ENCODE data around the gene STRN. TPM values are rescaled to one million over a fixed set of nuclear protein-coding genes. Genes with fewer than 3 reads are reported as not detected.
"Not testable (repeated sequence)": the region's sequence is repeated elsewhere in the genome, so short reads cannot be mapped to it uniquely, and the experiment has no call there.

The STRN gene
- polyA plus RNA-seq, 3 donors from 2014 or later: 9.1 to 20.6 (median 11.0) TPM

DNA sequence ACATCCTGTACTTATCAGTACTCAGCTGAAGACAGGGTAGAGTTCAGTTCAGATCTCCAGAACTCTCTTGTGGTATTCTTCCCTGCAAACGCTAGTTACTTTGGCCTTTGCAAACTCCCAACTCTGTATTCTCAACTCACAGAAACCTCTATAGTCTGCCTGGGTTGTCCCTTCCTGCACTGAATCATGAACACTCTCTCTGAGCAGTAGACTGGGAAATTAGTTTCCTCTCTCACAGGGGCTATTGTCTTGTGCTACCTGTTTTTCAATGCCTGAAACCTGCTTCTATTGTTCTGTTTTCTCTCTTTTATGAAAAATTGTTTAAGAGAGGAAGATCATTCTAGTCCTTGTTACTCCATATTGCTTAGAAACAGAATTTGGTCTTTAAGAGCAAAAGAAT, 135.2 kb downstream of the STRN start:
- no peak overlapping the region for H3K4me3 Mint-ChIP-seq

DNA sequence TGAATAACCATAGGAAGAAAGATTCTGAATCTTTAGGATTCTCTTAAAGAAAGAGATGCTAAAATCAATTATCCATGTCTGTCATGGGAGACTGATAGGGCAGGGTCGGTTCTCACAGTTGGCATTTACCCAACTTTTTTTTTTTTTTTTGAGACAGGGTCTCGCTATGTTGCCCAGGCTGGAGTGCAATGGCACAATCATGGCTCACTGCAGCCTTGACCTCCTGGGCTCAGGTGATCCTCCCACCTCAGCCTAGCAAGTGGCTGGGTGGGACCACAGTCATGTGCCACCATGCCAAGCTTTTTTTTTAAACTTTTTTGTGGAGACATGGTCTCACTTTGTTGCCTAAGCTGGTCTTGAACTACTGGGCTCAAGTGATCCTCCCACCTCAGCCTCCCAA, 141.7 kb downstream of the STRN start:
- H3K9me3 Mint-ChIP-seq; H3K36me3 Mint-ChIP-seq; DNase-seq; H3K4me1 Mint-ChIP-seq; H3K4me3 Mint-ChIP-seq; H3K27ac Mint-ChIP-seq; H3K27me3 Mint-ChIP-seq (ENCODE audit: low read depth in 3 of 3): not testable (repeated sequence)

More for the DNA sequence above, 135.2 kb downstream of the STRN start:
- Mint-ChIP-seq H3K9me3 (no peaks in the 10 kb centered on the region), H3K36me3 (peaks cover 0 to 4% (median 4%) of the 10 kb centered on the region in 3 donors), H3K4me1 (peaks cover 15 to 25% of the 10 kb centered on the region in 2 donors), H3K27ac (no peak overlapping the region), H3K27me3 (ENCODE audit: low read depth in 3 of 3) (peaks cover 0 to 9% (median 5%) of the 10 kb centered on the region in 3 donors)
- no peak for DNase-seq

DNA sequence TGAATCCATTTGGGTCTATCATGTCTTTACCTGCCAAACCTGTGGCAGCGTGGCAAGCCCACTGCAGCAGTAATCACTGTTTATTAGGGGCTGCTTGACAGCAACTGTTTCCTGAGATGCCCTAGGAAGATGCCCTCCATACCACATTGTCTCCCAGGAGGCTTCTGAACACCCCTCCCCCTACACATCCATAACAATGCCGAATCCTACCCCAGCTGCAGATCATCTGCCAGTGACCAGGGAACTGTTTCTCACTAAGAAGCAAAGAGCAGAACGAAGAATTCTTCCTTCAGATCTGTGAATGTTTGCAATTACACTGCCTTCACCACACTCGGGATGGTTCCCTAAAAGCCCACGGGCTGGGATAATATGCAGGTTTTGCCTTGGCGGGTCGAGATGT, 142.1 kb downstream of the STRN start:
- peaks cover 0 to 1% of the 10 kb centered on the region in 2 donors for H3K4me1 Mint-ChIP-seq
- H3K9me3 Mint-ChIP-seq: no peaks in the 10 kb centered on the region
- no peak overlapping the region for H3K4me3 Mint-ChIP-seq
- DNase-seq: no peak
- H3K27ac Mint-ChIP-seq: peak overlapping the region in 1 of 6 donors; percentile 8
- peaks cover 0 to 5% (median 0%) of the 10 kb centered on the region in 3 donors for H3K27me3 Mint-ChIP-seq (ENCODE audit: low read depth in 3 of 3)
- H3K36me3 Mint-ChIP-seq: peaks cover 0 to 11% (median 0%) of the 10 kb centered on the region in 3 donors

DNA sequence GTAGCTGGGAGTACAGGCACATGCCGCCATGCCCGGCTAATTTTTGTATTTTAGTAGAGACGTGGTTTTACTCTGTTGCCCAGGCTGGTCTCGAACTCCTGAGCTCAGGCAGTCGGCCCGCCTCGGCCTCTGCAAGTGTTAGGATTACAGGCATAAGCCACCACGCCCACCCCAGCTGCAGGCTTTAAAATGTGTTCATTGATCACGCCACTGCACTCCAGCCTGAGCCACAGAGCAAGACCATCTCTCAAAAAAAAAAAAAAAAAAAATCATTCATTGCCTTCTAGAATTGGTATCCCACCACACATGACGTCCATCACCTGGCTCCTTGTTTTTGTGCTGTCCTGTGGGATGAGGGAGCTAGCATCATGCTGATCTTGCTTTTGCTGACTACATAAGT, 142.5 kb downstream of the STRN start:
- Mint-ChIP-seq H3K4me1 (peaks cover 0 to 1% of the 10 kb centered on the region in 2 donors), H3K27me3 (ENCODE audit: low read depth in 3 of 3) (peaks cover 0 to 5% (median 0%) of the 10 kb centered on the region in 3 donors), H3K27ac (peak overlapping the region in 1 of 6 donors; percentile 8), H3K36me3 (peaks cover 0 to 13% (median 0%) of the 10 kb centered on the region in 3 donors), H3K9me3 (no peaks in the 10 kb centered on the region), H3K4me3 (no peak overlapping the region)
- no peak for DNase-seq

GRCh38 chr2:36820942-36821605, 145.3 kb downstream of the STRN start:
- Mint-ChIP-seq H3K27me3 (ENCODE audit: low read depth in 3 of 3) (peaks cover 0 to 5% (median 0%) of the 10 kb centered on the region in 3 donors), H3K27ac (no peak overlapping the region), H3K9me3 (no peaks in the 10 kb centered on the region), H3K4me1 (peaks cover 8 to 12% of the 10 kb centered on the region in 2 donors), H3K36me3 (peaks cover 0 to 13% (median 0%) of the 10 kb centered on the region in 3 donors), H3K4me3 (no peak overlapping the region)
- no peak for DNase-seq

DNA sequence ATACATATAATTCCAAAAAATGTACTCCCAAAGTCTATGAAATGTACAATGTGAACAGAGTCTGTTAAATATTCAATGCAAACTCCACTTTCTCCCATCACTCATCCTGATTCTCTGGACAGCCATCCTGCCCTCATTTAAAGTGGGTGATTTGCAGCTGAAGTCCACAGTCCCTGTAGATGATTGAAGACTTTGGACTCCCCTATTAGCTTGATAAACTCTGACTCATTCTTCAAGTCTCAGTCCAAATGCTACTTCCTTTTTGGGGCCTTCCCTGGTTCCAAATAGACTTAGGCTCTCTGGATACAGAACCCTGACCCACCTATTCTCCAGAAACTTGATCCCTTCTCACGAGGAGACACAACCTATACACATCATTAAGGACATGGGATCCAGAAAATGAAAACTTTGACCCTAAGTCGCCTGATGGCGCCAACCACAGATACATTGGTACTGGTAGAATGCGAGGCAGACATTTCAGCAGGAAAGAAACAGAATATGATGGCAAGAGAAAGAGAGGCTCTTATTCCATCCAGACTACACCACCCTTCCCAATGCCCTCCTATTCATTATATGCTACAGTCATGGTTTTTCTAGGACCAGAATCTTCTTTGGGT, 147.1 kb downstream of the STRN start:
- no peak overlapping the region for H3K27ac Mint-ChIP-seq
- DNase-seq: no peak
- peaks cover 0 to 3% (median 0%) of the 10 kb centered on the region in 3 donors for H3K27me3 Mint-ChIP-seq (ENCODE audit: low read depth in 3 of 3)
- H3K36me3 Mint-ChIP-seq: peaks cover 0 to 19% (median 4%) of the 10 kb centered on the region in 3 donors
- no peak overlapping the region for H3K4me3 Mint-ChIP-seq
- peaks cover 8 to 12% of the 10 kb centered on the region in 2 donors for H3K4me1 Mint-ChIP-seq
- no peaks in the 10 kb centered on the region for H3K9me3 Mint-ChIP-seq

- Mint-ChIP-seq H3K36me3 (peaks cover 0 to 25% (median 8%) of the 10 kb centered on the region in 3 donors), H3K4me3 (no peak overlapping the region), H3K9me3 (no peaks in the 10 kb centered on the region), H3K27ac (no peak overlapping the region), H3K27me3 (ENCODE audit: low read depth in 3 of 3) (peaks cover 0 to 3% (median 0%) of the 10 kb centered on the region in 3 donors), H3K4me1 (peaks cover 8 to 12% of the 10 kb centered on the region in 2 donors)
- no peak for DNase-seq
Observed at GRCh38 chr2:36818542-36818941, 147.8 kb downstream of the STRN start.

GRCh38 chr2:36812196-36812595, 154.1 kb downstream of the STRN start:
- Mint-ChIP-seq H3K4me3 (no peak overlapping the region), H3K4me1 (peaks cover 8 to 11% of the 10 kb centered on the region in 2 donors), H3K27ac (no peak overlapping the region), H3K9me3 (no peaks in the 10 kb centered on the region), H3K36me3 (peaks cover 0 to 21% (median 12%) of the 10 kb centered on the region in 3 donors), H3K27me3 (ENCODE audit: low read depth in 3 of 3) (no peaks in the 10 kb centered on the region)
- DNase-seq: no peak

DNA sequence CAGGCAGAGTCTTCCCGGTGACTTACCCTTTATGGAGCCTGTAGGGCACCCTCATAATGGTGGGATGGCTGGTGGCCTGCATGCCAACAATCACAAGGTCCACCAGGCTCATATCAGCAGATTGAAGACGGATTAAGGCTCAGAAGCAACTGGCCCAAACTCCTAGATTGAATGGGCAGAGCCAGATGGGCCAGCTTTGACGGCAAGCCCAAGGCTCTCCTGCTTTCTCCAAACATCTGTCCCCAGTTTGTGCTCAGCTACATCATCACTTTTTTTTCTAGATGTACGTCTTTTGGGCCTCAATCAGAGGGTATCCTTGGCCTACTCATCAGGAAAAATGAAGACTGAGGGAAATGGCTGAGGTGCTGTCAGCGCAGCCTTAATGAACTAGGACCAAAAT, 155.3 kb downstream of the STRN start:
- Mint-ChIP-seq H3K36me3 (peaks cover 0 to 27% (median 14%) of the 10 kb centered on the region in 3 donors), H3K27me3 (ENCODE audit: low read depth in 3 of 3) (peaks cover 0 to 2% (median 0%) of the 10 kb centered on the region in 3 donors), H3K4me3 (no peak overlapping the region), H3K9me3 (no peaks in the 10 kb centered on the region), H3K27ac (no peak overlapping the region), H3K4me1 (peaks cover 12 to 15% of the 10 kb centered on the region in 2 donors)
- DNase-seq: no peak

DNA sequence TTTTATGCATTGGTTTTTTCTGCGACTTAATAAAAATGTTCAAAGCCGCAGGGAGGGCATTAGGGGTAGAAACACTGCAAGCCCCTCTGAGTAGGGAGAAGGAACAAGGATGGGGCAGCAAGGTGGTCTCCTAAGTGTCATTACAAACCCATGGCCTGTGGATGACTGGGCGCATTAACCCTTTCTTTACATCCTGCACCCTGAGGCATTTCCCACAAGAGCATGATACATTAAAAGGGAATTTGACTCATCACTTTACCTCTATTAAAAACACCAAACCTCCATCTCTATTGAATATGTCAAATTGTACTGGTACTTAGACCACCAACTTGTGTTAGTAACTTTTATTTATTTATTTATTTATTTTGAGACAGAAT, 157.3 kb downstream of the STRN start:
- H3K36me3 Mint-ChIP-seq: peaks cover 0 to 26% (median 10%) of the 10 kb centered on the region in 3 donors
- DNase-seq: no peak
- H3K27me3 Mint-ChIP-seq (ENCODE audit: low read depth in 3 of 3): peaks cover 0 to 7% (median 0%) of the 10 kb centered on the region in 3 donors
- no peak overlapping the region for H3K4me3 Mint-ChIP-seq
- peaks cover 32 to 35% of the 10 kb centered on the region in 2 donors for H3K4me1 Mint-ChIP-seq
- H3K27ac Mint-ChIP-seq: peak overlapping the region in 1 of 6 donors; percentile 14
- no peaks in the 10 kb centered on the region for H3K9me3 Mint-ChIP-seq

DNA sequence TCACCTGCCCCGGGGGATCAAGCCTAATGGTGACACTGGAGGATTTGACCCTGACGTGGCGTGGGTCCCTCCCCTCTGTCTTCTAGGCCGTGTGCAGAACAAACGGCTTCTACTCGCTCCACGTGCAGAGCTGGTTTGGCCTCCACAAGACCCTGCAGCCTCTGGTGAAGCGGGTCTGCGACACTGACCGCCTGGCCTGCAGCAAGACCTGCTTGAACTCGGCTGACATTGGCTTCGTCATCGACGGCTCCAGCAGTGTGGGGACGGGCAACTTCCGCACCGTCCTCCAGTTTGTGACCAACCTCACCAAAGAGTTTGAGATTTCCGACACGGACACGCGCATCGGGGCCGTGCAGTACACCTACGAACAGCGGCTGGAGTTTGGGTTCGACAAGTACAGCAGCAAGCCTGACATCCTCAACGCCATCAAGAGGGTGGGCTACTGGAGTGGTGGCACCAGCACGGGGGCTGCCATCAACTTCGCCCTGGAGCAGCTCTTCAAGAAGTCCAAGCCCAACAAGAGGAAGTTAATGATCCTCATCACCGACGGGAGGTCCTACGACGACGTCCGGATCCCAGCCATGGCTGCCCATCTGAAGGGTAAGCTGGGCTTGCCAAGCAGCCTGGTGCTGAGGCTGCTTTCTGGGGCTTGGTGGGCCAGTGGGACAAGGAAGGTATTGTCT, 157.8 kb downstream of the STRN start:
- Mint-ChIP-seq H3K9me3 (no peaks in the 10 kb centered on the region), H3K27ac (peak overlapping the region in 1 of 6 donors; percentile 14), H3K4me1 (peaks cover 37 to 40% of the 10 kb centered on the region in 2 donors), H3K27me3 (ENCODE audit: low read depth in 3 of 3) (peaks cover 0 to 7% (median 0%) of the 10 kb centered on the region in 3 donors), H3K36me3 (peaks cover 0 to 21% (median 6%) of the 10 kb centered on the region in 3 donors), H3K4me3 (no peak overlapping the region)
- DNase-seq: no peak

DNA sequence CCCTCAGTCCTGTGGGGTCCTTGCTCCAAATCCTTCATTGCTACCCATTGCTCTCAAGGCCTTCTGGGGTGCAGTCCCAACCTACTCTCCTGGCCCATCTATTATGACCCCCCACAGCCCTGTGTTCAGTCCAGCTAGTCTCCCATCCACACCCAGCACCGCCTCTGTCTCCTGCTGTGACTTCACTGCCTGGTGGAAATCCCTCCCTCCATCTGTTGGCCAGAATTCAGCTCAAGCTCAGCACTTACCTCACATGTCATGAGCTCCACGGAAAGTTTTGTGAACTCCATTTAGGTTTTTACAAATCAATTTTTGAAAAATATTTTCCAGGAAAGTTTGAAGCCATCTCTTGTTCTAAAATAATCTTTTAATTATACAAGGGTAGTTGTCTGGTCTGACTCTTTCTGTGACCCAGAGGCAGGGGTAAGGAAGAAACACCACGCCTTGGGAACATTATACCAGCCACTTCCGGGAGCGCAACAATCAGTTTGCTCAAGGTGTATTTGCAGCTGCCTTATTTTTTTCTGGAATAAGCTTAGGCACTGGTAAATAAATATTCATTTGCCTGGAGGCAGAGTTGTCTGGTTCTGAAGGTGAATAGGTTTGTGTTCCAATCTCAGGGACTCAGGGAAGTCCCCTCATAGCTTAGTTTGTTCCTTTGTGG, 159.0 kb downstream of the STRN start:
- H3K27me3 Mint-ChIP-seq (ENCODE audit: low read depth in 3 of 3): peaks cover 0 to 8% (median 0%) of the 10 kb centered on the region in 3 donors
- H3K9me3 Mint-ChIP-seq: no peaks in the 10 kb centered on the region
- peak overlapping the region in 4 of 5 donors; percentile 19 to 58 (median 38) for H3K4me3 Mint-ChIP-seq
- no peak for DNase-seq
- peak overlapping the region in 5 of 6 donors; percentile 45 to 95 (median 69) for H3K27ac Mint-ChIP-seq
- peaks cover 0 to 18% (median 3%) of the 10 kb centered on the region in 3 donors for H3K36me3 Mint-ChIP-seq
- peaks cover 48 to 52% of the 10 kb centered on the region in 2 donors for H3K4me1 Mint-ChIP-seq

DNA sequence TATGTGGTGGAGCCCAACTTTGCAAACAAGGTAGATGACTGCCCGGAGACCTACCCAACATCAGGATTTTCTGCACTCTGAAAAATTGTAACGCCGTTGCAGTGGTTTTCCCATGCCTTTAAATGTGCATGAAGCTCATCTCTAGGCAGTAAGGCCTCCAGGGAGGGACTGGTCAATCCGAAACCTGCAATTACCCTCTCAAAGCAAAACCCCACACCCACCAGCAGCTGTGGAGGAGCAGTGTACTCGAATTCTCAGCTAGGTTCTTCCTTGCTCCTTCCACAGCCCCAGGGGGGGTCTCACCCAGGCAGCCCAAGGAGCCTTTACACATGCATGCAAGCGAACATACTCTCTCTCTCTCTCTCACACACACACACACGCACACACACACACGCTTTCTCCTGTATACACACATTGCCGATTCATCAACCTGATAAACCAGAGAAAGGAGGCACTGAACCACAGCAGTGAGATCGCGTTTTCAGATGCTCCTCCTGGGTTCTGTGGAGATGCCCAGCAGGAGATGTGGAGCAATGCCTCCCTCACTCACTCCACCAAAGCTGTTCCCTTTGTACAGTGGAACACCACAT, 160.6 kb downstream of the STRN start:
- peak overlapping the region; percentile 49 to 76 (median 70) for H3K4me3 Mint-ChIP-seq
- H3K27me3 Mint-ChIP-seq (ENCODE audit: low read depth in 3 of 3): peaks cover 0 to 13% (median 2%) of the 10 kb centered on the region in 3 donors
- H3K27ac Mint-ChIP-seq: peak overlapping the region; percentile 81 to 97 (median 90)
- no peaks in the 10 kb centered on the region for H3K9me3 Mint-ChIP-seq
- H3K4me1 Mint-ChIP-seq: peaks cover 65 to 68% of the 10 kb centered on the region in 2 donors
- DNase-seq: peak in 1 of 3 donors; percentile 27
- H3K36me3 Mint-ChIP-seq: peaks cover 0 to 13% (median 2%) of the 10 kb centered on the region in 3 donors
